ENCODE measurements around the gene TNRC6B. TPM values are rescaled to one million over a fixed set of nuclear protein-coding genes. Genes with fewer than 3 reads are reported as not detected.
"Not testable (repeated sequence)": the region's sequence is repeated elsewhere in the genome, so short reads cannot be mapped to it uniquely, and the experiment has no call there.

TNRC6B gene
- total RNA-seq, 2 donors from 2014 or later, result 25.0 to 27.1 TPM

DNA sequence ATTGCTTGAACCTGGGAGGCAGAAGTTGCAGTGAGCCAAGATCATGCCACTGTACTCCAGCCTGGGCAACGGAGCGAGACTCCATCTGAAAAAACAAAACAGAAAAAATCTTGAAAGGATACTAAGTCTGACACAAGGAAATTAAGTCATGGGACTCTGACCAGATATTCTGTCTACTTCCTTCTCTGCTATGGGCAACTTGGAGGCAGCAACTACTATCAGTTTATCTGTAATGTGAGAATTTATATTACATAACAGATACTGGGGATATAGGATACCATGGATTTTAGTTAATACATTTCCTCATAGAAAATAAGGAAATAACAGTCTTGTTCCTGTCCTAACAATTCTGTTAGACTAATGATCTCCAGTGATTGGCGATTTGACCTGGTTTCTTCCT lies 191.1 kb downstream of the TNRC6B start:
- Histone ChIP-seq H3K27ac (no peak overlapping the region), H3K36me3 (peaks cover 43% of the 10 kb centered on the region), H3K4me1 (peaks cover 0 to 20% of the 10 kb centered on the region in 2 donors), H3K27me3 (no peaks in the 10 kb centered on the region), H3K9me3 (no peaks in the 10 kb centered on the region), H3K4me3 (no peak overlapping the region)
- no peak for TF ChIP-seq CTCF (IDR thresholded peaks at IDR 0.05)
- DNase-seq (ENCODE audit: low spot score), result no peak

DNA sequence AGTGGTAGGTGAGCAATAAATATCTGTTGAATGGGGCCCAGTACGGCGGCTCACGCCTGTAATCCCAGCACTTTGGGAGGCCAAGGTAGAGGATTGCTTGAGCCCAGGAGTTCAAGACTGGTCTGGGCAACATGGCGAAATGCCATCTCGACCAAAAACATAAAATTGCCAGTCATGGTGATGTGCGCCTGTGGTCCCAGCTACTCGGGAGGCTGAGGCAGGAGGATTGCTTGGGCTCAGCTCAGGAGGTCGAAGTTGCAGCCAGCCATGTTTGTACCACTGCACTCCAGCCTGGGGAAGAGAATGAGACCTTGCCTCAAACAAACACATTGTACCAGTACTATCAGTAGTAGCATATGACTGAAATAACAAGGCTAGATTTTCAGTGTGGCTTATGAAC lies 196.8 kb downstream of the TNRC6B start:
- Histone ChIP-seq H3K9me3 (no peaks in the 10 kb centered on the region), H3K27ac (no peak overlapping the region), H3K4me3 (no peak overlapping the region), H3K4me1 (peaks cover 0 to 22% of the 10 kb centered on the region in 2 donors), H3K36me3 (no peaks in the 10 kb centered on the region), H3K27me3 (no peaks in the 10 kb centered on the region)
- no peak for TF ChIP-seq CTCF (IDR thresholded peaks at IDR 0.05)
- no peak for DNase-seq (ENCODE audit: low spot score)

DNA sequence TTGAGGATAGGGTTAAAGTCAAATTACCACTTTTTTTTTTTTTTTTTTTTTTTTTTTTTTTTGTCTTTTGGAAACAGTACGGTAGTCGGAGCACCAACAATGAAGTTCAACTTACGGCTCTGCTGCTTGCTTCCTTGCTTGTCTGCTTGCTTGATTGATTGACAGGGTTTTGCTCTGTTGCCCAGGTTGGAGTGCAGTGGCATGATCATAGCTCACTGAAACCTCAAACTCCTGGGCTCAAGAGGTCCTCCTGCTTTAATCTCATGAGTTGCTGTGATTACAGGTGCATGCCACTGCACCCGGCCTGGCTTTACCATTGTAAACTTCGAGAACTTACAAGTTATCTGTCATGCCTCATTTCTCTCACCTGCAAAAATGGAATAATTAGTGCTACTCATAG lies 198.4 kb downstream of the TNRC6B start:
- Histone ChIP-seq H3K27ac (no peak overlapping the region), H3K4me3 (no peak overlapping the region), H3K4me1 (peaks cover 0 to 19% of the 10 kb centered on the region in 2 donors), H3K36me3 (no peaks in the 10 kb centered on the region), H3K9me3 (no peaks in the 10 kb centered on the region), H3K27me3 (no peaks in the 10 kb centered on the region)
- no peak for TF ChIP-seq CTCF (IDR thresholded peaks at IDR 0.05)
- DNase-seq (ENCODE audit: low spot score), result no peak

- Histone ChIP-seq H3K27me3 (no peaks in the 10 kb centered on the region), H3K27ac (no peak overlapping the region), H3K4me3 (no peak overlapping the region), H3K36me3 (no peaks in the 10 kb centered on the region), H3K9me3 (no peaks in the 10 kb centered on the region), H3K4me1 (peaks cover 0 to 4% of the 10 kb centered on the region in 2 donors)
- no peak for DNase-seq (ENCODE audit: low spot score)
- no peak for TF ChIP-seq CTCF (IDR thresholded peaks at IDR 0.05)
These were observed 200.2 kb downstream of the TNRC6B start for GRCh38 chr22:40377931-40378330.

GRCh38 chr22:40378448-40378847 lies 200.7 kb downstream of the TNRC6B start:
- not testable (repeated sequence) for H3K27ac ChIP-seq

GRCh38 chr22:40381461-40381860 lies 203.7 kb downstream of the TNRC6B start:
- Histone ChIP-seq H3K4me3 (no peak overlapping the region), H3K4me1 (peaks cover 0 to 10% of the 10 kb centered on the region in 2 donors), H3K27me3 (no peaks in the 10 kb centered on the region), H3K9me3 (no peaks in the 10 kb centered on the region), H3K36me3 (no peaks in the 10 kb centered on the region), H3K27ac (no peak overlapping the region)
- no peak for DNase-seq (ENCODE audit: low spot score)
- no peak for TF ChIP-seq CTCF (IDR thresholded peaks at IDR 0.05)

More at GRCh38 chr22:40378448-40378847, 200.7 kb downstream of the TNRC6B start:
- not testable (repeated sequence) for H3K4me1 ChIP-seq; DNase-seq (ENCODE audit: low spot score); H3K36me3 ChIP-seq; H3K4me3 ChIP-seq; H3K9me3 ChIP-seq; H3K27me3 ChIP-seq
